H1 (cell line): ENCODE data around the gene MEP1B. TPM values are rescaled to one million over a fixed set of nuclear protein-coding genes. Genes with fewer than 3 reads are reported as not detected.

ENCODE experiments used
- CTCF ChIA-PET: fragments of 300-600 bp; sonication (Branson Sonifier 250); formaldehyde crosslinking; loops from one replicate; lab custom pipeline; 2021; ENCODE audit not compliant: partially characterized antibody; lab: Charles Lee
- POLR2A ChIA-PET: fragments of 300-600 bp; sonication (Branson Sonifier 250); formaldehyde crosslinking; loops from one replicate; lab custom pipeline; 2021; ENCODE audit warnings: inconsistent platforms; ENCODE audit not compliant: partially characterized antibody; lab: Charles Lee
- DNase-seq, 2 experiments: peaks; one replicate each; pipeline versions ENCODE4 v3.0.0 to v3.0.0-alpha.2; 2010 to 2022; ENCODE audit warnings: low spot score in 2 of 2, low read depth in 1 of 2, mixed read lengths in 1 of 2
- FAIRE-seq: peaks from 2 replicates; lab custom pipeline; 2011; peaks lifted over from hg19 to GRCh38; lab: Jason Lieb, UNC
- H2AFZ ChIP-seq: 2 replicates; pipeline ENCODE4 v1.8.1; 2012; ENCODE audit warnings: low read length, inconsistent platforms
- H2AK5ac ChIP-seq: 2 replicates; pipeline ENCODE4 v1.6.1; 2013; ENCODE audit warnings: low read depth, low read length
- H2BK120ac ChIP-seq: replicated peaks from 2 replicates; pipeline ENCODE3; 2013; ENCODE audit warnings: low read depth, low read length, inconsistent platforms
- H2BK12ac ChIP-seq: 2 replicates; pipeline ENCODE4 v1.6.1; 2013; ENCODE audit warnings: low read depth, low read length
- H2BK15ac ChIP-seq: 2 replicates; pipeline ENCODE4 v1.6.1; 2013; ENCODE audit warnings: low read length
- H2BK20ac ChIP-seq: 2 replicates; pipeline ENCODE4 v1.6.1; 2013; ENCODE audit warnings: low read length
- H2BK5ac ChIP-seq: 2 replicates; pipeline ENCODE4 v1.6.1; 2013; ENCODE audit warnings: low read depth, low read length
- H3K14ac ChIP-seq: 2 replicates; pipeline ENCODE4 v1.6.1; 2013; ENCODE audit warnings: inconsistent platforms; ENCODE audit not compliant: insufficient read length
- H3K18ac ChIP-seq: 2 replicates; pipeline ENCODE4 v1.6.1; 2013; ENCODE audit warnings: low read length; ENCODE audit errors: extremely low read depth
- H3K23ac ChIP-seq: 2 replicates; pipeline ENCODE4 v1.6.1; 2013; ENCODE audit warnings: inconsistent platforms; ENCODE audit not compliant: insufficient read length
- H3K23me2 ChIP-seq: 2 replicates; pipeline ENCODE4 v1.6.1; 2013; ENCODE audit warnings: low read depth, low read length
- H3K27ac ChIP-seq: 2 replicates; pipeline ENCODE4 v1.6.1; 2011; ENCODE audit warnings: low read depth, low read length, inconsistent platforms
- H3K27me3 ChIP-seq, 4 experiments: replicated peaks in 1 of 4; 1 replicate in 1 of 4; 2 replicates in 3 of 4; pipeline versions ENCODE4 v1.6.1 to v1.8.1; 2011 to 2013; ENCODE audit warnings: low read length in 3 of 4, mild to moderate bottlenecking in 3 of 4, inconsistent platforms in 2 of 4, mixed read lengths in 2 of 4, moderate library complexity in 1 of 4; ENCODE audit not compliant: control insufficient read depth in 3 of 4, insufficient read depth in 3 of 4; ENCODE audit errors: extremely low read depth in 1 of 4
- H3K36me3 ChIP-seq, 4 experiments: 2 replicates each; pipeline versions ENCODE4 v1.6.1 to v1.8.1; 2011 to 2013; ENCODE audit warnings: mild to moderate bottlenecking in 4 of 4, low read length in 3 of 4, moderate library complexity in 2 of 4, control low read depth in 1 of 4, inconsistent platforms in 1 of 4; ENCODE audit not compliant: insufficient read depth in 4 of 4, control insufficient read depth in 2 of 4
- H3K4ac ChIP-seq: replicated peaks from 2 replicates; pipeline ENCODE3; 2013; ENCODE audit warnings: low read length, low read depth, mixed read lengths, inconsistent platforms; ENCODE audit not compliant: insufficient read length
- H3K4me1 ChIP-seq, 4 experiments: replicated peaks in 1 of 4; 1 replicate in 1 of 4; 2 replicates in 3 of 4; pipeline versions ENCODE4 v1.6.1 to v1.8.1; 2011 to 2013; ENCODE audit warnings: low read length in 3 of 4, inconsistent platforms in 2 of 4, mixed read lengths in 1 of 4; ENCODE audit not compliant: insufficient read depth in 4 of 4, control insufficient read depth in 3 of 4
- H3K4me2 ChIP-seq, 2 experiments: 2 replicates each; pipeline versions ENCODE4 v1.6.1 to v1.8.1; 2011 to 2013; ENCODE audit warnings: low read depth in 2 of 2, low read length in 2 of 2, control low read depth in 1 of 2, inconsistent platforms in 1 of 2, mild to moderate bottlenecking in 1 of 2; ENCODE audit not compliant: insufficient read depth in 1 of 2
- H3K4me3 ChIP-seq, 4 experiments: fragments of 200-600, 300-600 bp in 1 of 4; sonication (generic), shearing (Covaris generic), sonication (Bioruptor Twin) in 1 of 4; 2 replicates each; pipeline versions ENCODE4 v1.5.1 to v1.8.1; 2011 to 2016; ENCODE audit warnings: low read length in 4 of 4, low read depth in 3 of 4, control low read depth in 2 of 4, inconsistent platforms in 2 of 4, mild to moderate bottlenecking in 2 of 4, mixed read lengths in 1 of 4, moderate library complexity in 1 of 4; ENCODE audit not compliant: insufficient read depth in 2 of 4; ENCODE audit errors: extremely low read depth in 1 of 4
- H3K56ac ChIP-seq: replicated peaks from 2 replicates; pipeline ENCODE3; 2013; ENCODE audit warnings: low read depth, mild to moderate bottlenecking, mixed read lengths, low read length, inconsistent platforms; ENCODE audit not compliant: insufficient read length
- H3K79me1 ChIP-seq: 2 replicates; pipeline ENCODE4 v1.6.1; 2013; ENCODE audit warnings: low read depth, low read length, control low read depth
- H3K79me2 ChIP-seq, 2 experiments: 2 replicates each; pipeline versions ENCODE4 v1.6.1 to v1.8.1; 2012 to 2013; ENCODE audit warnings: low read length in 2 of 2, mild to moderate bottlenecking in 2 of 2, inconsistent platforms in 1 of 2; ENCODE audit not compliant: insufficient read depth in 2 of 2, control insufficient read depth in 1 of 2
- H3K9ac ChIP-seq, 4 experiments: replicated peaks in 1 of 4; 1 replicate in 1 of 4; 2 replicates in 3 of 4; pipeline versions ENCODE4 v1.6.1 to v1.8.1; 2011 to 2013; ENCODE audit warnings: low read depth in 3 of 4, low read length in 3 of 4, control low read depth in 2 of 4, mild to moderate bottlenecking in 2 of 4, moderate library complexity in 2 of 4, inconsistent platforms in 1 of 4; ENCODE audit errors: extremely low read depth in 1 of 4
- H3K9me3 ChIP-seq, 2 experiments: 2 replicates each; pipeline versions ENCODE4 v1.6.1 to v1.8.1; 2012 to 2013; ENCODE audit warnings: mild to moderate bottlenecking in 2 of 2, moderate library complexity in 2 of 2, control low read depth in 1 of 2, inconsistent platforms in 1 of 2, low read depth in 1 of 2, low read length in 1 of 2, mixed read lengths in 1 of 2; ENCODE audit not compliant: insufficient read depth in 2 of 2
- H4K20me1 ChIP-seq, 2 experiments: replicated peaks in 1 of 2; 2 replicates each; pipeline versions ENCODE3 to v1.8.1; 2011 to 2013; ENCODE audit warnings: inconsistent platforms in 2 of 2, low read length in 2 of 2, mild to moderate bottlenecking in 1 of 2; ENCODE audit not compliant: insufficient read depth in 2 of 2, control insufficient read depth in 1 of 2
- H4K5ac ChIP-seq: 2 replicates; pipeline ENCODE4 v1.6.1; 2013; ENCODE audit warnings: low read length, low read depth, mixed read lengths, inconsistent platforms; ENCODE audit not compliant: insufficient read length
- H4K8ac ChIP-seq: 2 replicates; pipeline ENCODE4 v1.8.0; 2013; ENCODE audit warnings: mild to moderate bottlenecking, moderate library complexity, low read length, inconsistent platforms; ENCODE audit not compliant: insufficient read depth; ENCODE audit errors: extremely low read depth
- H4K91ac ChIP-seq: replicated peaks from 2 replicates; pipeline ENCODE3; 2013; ENCODE audit warnings: low read length, mixed read lengths, inconsistent platforms; ENCODE audit not compliant: insufficient read length
- CBX8 ChIP-seq: fragments of 300-800, 300-1000 bp; sonication (generic); IDR thresholded peaks from 2 replicates; pipeline ENCODE4 v1.7.1; 2016; ENCODE audit warnings: low read depth, low read length, borderline replicate concordance
- EZH2 ChIP-seq: fragments of 200-600 bp; sonication (generic); IDR thresholded peaks from 2 replicates; pipeline ENCODE4 v1.7.1; 2012; ENCODE audit warnings: low read depth, mild to moderate bottlenecking, moderate library complexity, low read length, inconsistent platforms; ENCODE audit not compliant: severe bottlenecking
- GABPA ChIP-seq: IDR thresholded peaks from 2 replicates; pipeline ENCODE4 v1.6.1; 2011; ENCODE audit warnings: mild to moderate bottlenecking, low read length, moderate library complexity, borderline replicate concordance; ENCODE audit not compliant: insufficient read depth
- JUND ChIP-seq: IDR thresholded peaks from 2 replicates; pipeline ENCODE4 v1.6.1; 2011; ENCODE audit warnings: mild to moderate bottlenecking, improper control_type of control experiment, low read length
- KDM4A ChIP-seq: IDR thresholded peaks from one replicate; pipeline ENCODE4 v1.7.1; 2012; ENCODE audit warnings: low read depth, mild to moderate bottlenecking, moderate library complexity, low read length, inconsistent platforms; ENCODE audit not compliant: severe bottlenecking
- KDM5A ChIP-seq: fragments of 200-600 bp; IDR thresholded peaks from 2 replicates; pipeline ENCODE4 v1.7.1; 2012; ENCODE audit warnings: mild to moderate bottlenecking, low read length, inconsistent platforms, mixed read lengths
- RNF2 ChIP-seq: fragments of 200-900, 300-1000 bp; sonication (generic); IDR thresholded peaks from 2 replicates; pipeline ENCODE4 v1.7.1; 2016; ENCODE audit warnings: borderline replicate concordance, low read depth, mild to moderate bottlenecking, antibody characterized with exemption, low read length; ENCODE audit not compliant: poor library complexity, severe bottlenecking; ENCODE audit errors: missing control alignments
- RXRA ChIP-seq: IDR thresholded peaks from 2 replicates; pipeline ENCODE4 v1.6.1; 2011; ENCODE audit warnings: low read depth, mild to moderate bottlenecking, low read length, moderate library complexity; ENCODE audit not compliant: insufficient read depth
- SP4 ChIP-seq: IDR thresholded peaks from 2 replicates; pipeline ENCODE4 v1.6.1; 2012; ENCODE audit warnings: low read length, inconsistent platforms
- TEAD4 ChIP-seq: IDR thresholded peaks from 2 replicates; pipeline ENCODE4 v1.6.1; 2012; ENCODE audit warnings: low read depth, low read length, inconsistent platforms, mixed read lengths
- YY1 ChIP-seq: IDR thresholded peaks from 2 replicates; pipeline ENCODE4 v1.6.1; 2011; ENCODE audit warnings: low read depth, mild to moderate bottlenecking, low read length
- polyA plus RNA-seq, 7 experiments: library from polyadenylated mRNA; depleted of rRNA in 3 of 7; stranded (reverse) in 5 of 7; unstranded in 2 of 7; fragments of >200 nt in 5 of 7; fragments of 200-250 nt in 2 of 7; gene quantifications; 1 replicate in 5 of 7; 2 replicates in 1 of 7; 4 replicates in 1 of 7; pipeline versions ENCODE4 v1.2.1 to v1.2.3, GENCODE V29; 2011 to 2013; ENCODE audit warnings: missing spikeins in 2 of 7, mixed read lengths in 2 of 7
- total RNA-seq: library from RNA; stranded (reverse); fragmentation: NEBNext Ultra II Directional; extraction: Animal tissue kit (Norgen Biotek cat#: 25700); gene quantifications from 2 replicates; pipeline ENCODE4 v1.2.1, GENCODE V29; 2021

MEP1B gene
- total and polyA plus RNA-seq, 2 of the 8 experiments (the other 6 are each of a cell fraction or from before 2014, with no cell fraction given): not detected

DNA sequence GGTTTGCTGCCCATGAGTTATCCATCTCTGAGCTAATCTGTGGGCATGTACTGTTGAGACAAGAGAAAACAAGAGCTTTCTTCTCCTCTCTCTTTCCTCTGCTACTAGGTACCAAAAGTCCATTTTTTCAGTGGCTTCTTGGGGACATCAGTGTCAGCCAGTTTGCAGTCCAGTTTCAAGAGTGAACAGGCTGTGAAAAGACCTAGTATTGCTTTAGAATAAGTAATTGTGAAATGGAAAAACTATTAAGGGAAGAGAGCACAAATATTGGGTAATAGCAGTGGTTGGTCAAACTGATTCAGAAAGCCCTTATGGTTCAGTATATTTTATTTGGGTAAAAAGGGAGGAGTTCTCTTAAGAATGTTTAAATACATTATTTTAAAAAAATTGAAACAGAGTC is 33.0 kb upstream of the MEP1B start:
- Histone ChIP-seq H3K27me3 (no peaks in the 10 kb centered on the region), H3K56ac (no peak overlapping the region), H3K9me3 (no peaks in the 10 kb centered on the region), H2BK12ac (no peak overlapping the region), H2BK5ac (no peak overlapping the region), H3K4me1 (no peaks in the 10 kb centered on the region), H3K79me1 (no peaks in the 10 kb centered on the region), H3K14ac (no peak overlapping the region), H2AFZ (no peak overlapping the region), H3K36me3 (no peaks in the 10 kb centered on the region), H3K4ac (no peak overlapping the region), H4K8ac (no peak overlapping the region), H3K23me2 (no peaks in the 10 kb centered on the region), H4K20me1 (no peaks in the 10 kb centered on the region), H3K9ac (no peak overlapping the region), H2BK120ac (no peak overlapping the region), H4K5ac (no peak overlapping the region), H3K23ac (no peak overlapping the region), H3K4me2 (no peak overlapping the region), H3K27ac (no peak overlapping the region), H2AK5ac (no peak overlapping the region), H2BK20ac (no peak overlapping the region), H4K91ac (no peak overlapping the region), H2BK15ac (no peak overlapping the region; the same call in 1 of the 2 replicates), H3K4me3 (no peak overlapping the region), H3K79me2 (no peaks in the 10 kb centered on the region), H3K18ac (no peak overlapping the region)
- TF ChIP-seq KDM5A (no peak), RXRA (no peak), YY1 (no peak), GABPA (no peak), KDM4A (no peak), SP4 (no peak), EZH2 (no peak), RNF2 (no peak), TEAD4 (no peak), CBX8 (no peak), JUND (no peak)
- no peak for FAIRE-seq
- POLR2A ChIA-PET: no interaction called here
- CTCF ChIA-PET: interaction anchor here (1.0 to 6.2 kb wide), 16 partner anchors 9 to 600 kb away, joined by 3 to 43 read pairs (median 5); partner anchors contain the start of gene GAREM1
- DNase-seq: no peak
